Neuronal stem cell (in vitro differentiated cells): ENCODE results near the gene WDTC1.
"Not testable (repeated sequence)": the region's sequence is repeated elsewhere in the genome, so short reads cannot be mapped to it uniquely, and the experiment has no call there.

Source experiments
- DNase-seq: peaks from one replicate; pipeline ENCODE4 v3.0.0-alpha.2; 2013; ENCODE audit warnings: low spot score
- H2AFZ ChIP-seq: one replicate; pipeline ENCODE4 v1.6.1; 2013; ENCODE audit warnings: mild to moderate bottlenecking, low read length, inconsistent platforms
- H2AK5ac ChIP-seq: 2 replicates; pipeline ENCODE4 v1.6.1; 2013; ENCODE audit warnings: low read depth, mild to moderate bottlenecking, inconsistent platforms, low read length, moderate library complexity, mixed read lengths
- H2BK120ac ChIP-seq: 2 replicates; pipeline ENCODE4 v1.6.1; 2013; ENCODE audit warnings: low read depth, mild to moderate bottlenecking, inconsistent platforms, low read length, moderate library complexity, mixed read lengths
- H2BK12ac ChIP-seq: one replicate; pipeline ENCODE4 v1.6.1; 2013; ENCODE audit warnings: low read length, inconsistent platforms
- H2BK15ac ChIP-seq: 2 replicates; pipeline ENCODE4 v1.6.1; 2013; ENCODE audit warnings: mild to moderate bottlenecking, low read length, inconsistent platforms, mixed read lengths
- H2BK5ac ChIP-seq: one replicate; pipeline ENCODE4 v1.6.1; 2013; ENCODE audit warnings: inconsistent platforms, mild to moderate bottlenecking, low read length, moderate library complexity
- H3K14ac ChIP-seq: one replicate; pipeline ENCODE4 v1.6.1; 2013; ENCODE audit warnings: low read length, inconsistent platforms
- H3K18ac ChIP-seq: 2 replicates; pipeline ENCODE4 v1.6.1; 2013; ENCODE audit warnings: low read length, inconsistent platforms
- H3K23ac ChIP-seq: 2 replicates; pipeline ENCODE4 v1.6.1; 2013; ENCODE audit warnings: low read depth, mild to moderate bottlenecking, mixed read lengths, low read length, inconsistent platforms; ENCODE audit not compliant: poor library complexity
- H3K27ac ChIP-seq: replicated peaks from 3 replicates; pipeline ENCODE4 v1.5.1; 2013; ENCODE audit warnings: low read length, inconsistent platforms
- H3K27me3 ChIP-seq, 3 experiments: 2 replicates each; pipeline ENCODE4 v1.6.1; 2013; ENCODE audit warnings: low read length in 3 of 3, mild to moderate bottlenecking in 2 of 3, inconsistent platforms in 1 of 3, low read depth in 1 of 3, mixed read lengths in 1 of 3, moderate library complexity in 1 of 3; ENCODE audit not compliant: control insufficient read depth in 3 of 3, insufficient read depth in 3 of 3
- H3K36me3 ChIP-seq, 2 donors: replicated peaks in 1 of 2; 2 replicates each; pipeline ENCODE4 v1.6.1; 2013; ENCODE audit warnings: low read length in 2 of 2; ENCODE audit not compliant: control insufficient read depth in 2 of 2, insufficient read depth in 2 of 2
- H3K4ac ChIP-seq: 2 replicates; pipeline ENCODE4 v1.6.1; 2013; ENCODE audit warnings: inconsistent platforms, mild to moderate bottlenecking, low read length, moderate library complexity
- H3K4me1 ChIP-seq, 2 donors: 1 replicate in 1 of 2; 2 replicates in 1 of 2; pipeline ENCODE4 v1.6.1; 2013; ENCODE audit warnings: low read length in 2 of 2, low read depth in 1 of 2; ENCODE audit not compliant: control insufficient read depth in 2 of 2, insufficient read depth in 1 of 2
- H3K4me2 ChIP-seq: one replicate; pipeline ENCODE4 v1.6.1; 2013; ENCODE audit warnings: mild to moderate bottlenecking, low read length, inconsistent platforms; ENCODE audit not compliant: insufficient read depth, poor library complexity, severe bottlenecking
- H3K4me3 ChIP-seq, 2 donors: 2 replicates each; pipeline ENCODE4 v1.5.1; 2013; ENCODE audit warnings: low read length in 2 of 2, mild to moderate bottlenecking in 2 of 2, inconsistent platforms in 1 of 2, moderate library complexity in 1 of 2
- H3K79me1 ChIP-seq: one replicate; pipeline ENCODE4 v1.6.1; 2013; ENCODE audit warnings: low read depth, mild to moderate bottlenecking, inconsistent platforms, low read length, moderate library complexity
- H3K9ac ChIP-seq: one replicate; pipeline ENCODE4 v1.6.1; 2013; ENCODE audit warnings: mild to moderate bottlenecking, low read depth, low read length, inconsistent platforms; ENCODE audit not compliant: poor library complexity
- H3K9me3 ChIP-seq, 2 donors: replicated peaks in 1 of 2; 2 replicates each; pipeline versions ENCODE3 to v1.6.1; 2013; ENCODE audit warnings: low read length in 2 of 2, mild to moderate bottlenecking in 2 of 2, inconsistent platforms in 1 of 2, low read depth in 1 of 2, mixed read lengths in 1 of 2, moderate library complexity in 1 of 2; ENCODE audit not compliant: control insufficient read depth in 2 of 2, insufficient read depth in 1 of 2
- H4K8ac ChIP-seq: one replicate; pipeline ENCODE4 v1.6.1; 2013; ENCODE audit warnings: low read depth, mild to moderate bottlenecking, inconsistent platforms, low read length, moderate library complexity
- H4K91ac ChIP-seq: one replicate; pipeline ENCODE4 v1.6.1; 2013; ENCODE audit warnings: low read length, low read depth, mild to moderate bottlenecking, inconsistent platforms; ENCODE audit not compliant: poor library complexity
- WGBS, 2 donors: extraction: QIAGEN DNeasy Blood & Tissue Kit; methylation state at CpG; one replicate each; pipeline ENCODE4 v1.1.7; 2013; ENCODE audit warnings: missing lambda C conversion rate in 2 of 2, mixed read lengths in 1 of 2; ENCODE audit not compliant: insufficient read length in 2 of 2, insufficient replicate concordance in 1 of 2; ENCODE audit errors: extremely low coverage in 2 of 2; 5-methylcytosine and 5-hydroxymethylcytosine counted together

Gene WDTC1

DNA sequence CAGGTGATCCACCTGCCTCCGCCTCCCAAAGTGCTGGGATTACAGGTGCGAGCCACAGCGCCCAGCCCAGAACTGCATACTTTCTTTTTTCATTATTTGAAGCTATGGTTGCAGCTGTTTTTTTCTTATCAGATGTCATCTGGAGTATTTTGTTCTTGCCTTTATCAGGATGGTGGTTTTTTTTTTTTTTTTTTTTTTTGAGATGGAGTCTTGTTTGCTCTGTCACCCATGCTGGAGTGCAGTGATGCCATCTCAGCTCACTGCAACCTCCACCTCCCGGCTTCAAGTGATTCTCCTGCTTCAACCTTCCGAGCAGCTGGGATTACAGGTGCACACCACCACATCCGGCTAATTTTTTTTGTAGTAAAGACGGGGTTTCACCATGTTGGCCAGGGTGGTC lies 51.4 kb downstream of the WDTC1 start:
- not testable (repeated sequence) for H2BK120ac ChIP-seq, H3K27me3 ChIP-seq, H3K4me1 ChIP-seq, H3K23ac ChIP-seq, H3K14ac ChIP-seq, H4K91ac ChIP-seq, H2AFZ ChIP-seq, H2AK5ac ChIP-seq, H2BK5ac ChIP-seq, DNase-seq, H3K4me2 ChIP-seq, H3K9ac ChIP-seq, H3K9me3 ChIP-seq, H3K4me3 ChIP-seq, H3K79me1 ChIP-seq, H4K8ac ChIP-seq, H2BK15ac ChIP-seq, H3K4ac ChIP-seq, H2BK12ac ChIP-seq, H3K18ac ChIP-seq, H3K27ac ChIP-seq
- H3K36me3 ChIP-seq = peaks cover 10 to 21% of the 10 kb centered on the region in 2 donors
- WGBS, 2 donors = no CpG with 5 or more reads among the region's 7 CpGs

DNA sequence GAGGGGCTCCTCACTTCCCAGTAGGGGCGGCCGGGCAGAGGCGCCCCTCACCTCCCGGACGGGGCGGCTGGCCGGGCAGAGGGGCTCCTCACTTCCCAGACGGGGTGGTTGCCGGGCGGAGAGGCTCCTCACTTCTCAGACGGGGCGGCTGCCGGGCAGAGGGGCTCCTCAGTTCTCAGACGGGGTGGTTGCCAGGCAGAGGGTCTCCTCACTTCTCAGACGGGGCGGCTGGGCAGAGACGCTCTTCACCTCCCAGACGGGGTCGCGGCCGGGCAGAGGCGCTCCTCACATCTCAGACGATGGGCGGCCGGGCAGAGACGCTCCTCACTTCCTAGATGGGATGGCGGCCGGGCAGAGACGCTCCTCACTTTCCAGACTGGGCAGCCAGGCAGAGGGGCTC lies 54.7 kb downstream of the WDTC1 start:
- WGBS, 2 donors = no CpG with 5 or more reads among the region's 29 CpGs
- not testable (repeated sequence) for H3K9ac ChIP-seq, H2BK15ac ChIP-seq, H4K8ac ChIP-seq, H3K4me2 ChIP-seq, H3K9me3 ChIP-seq, DNase-seq, H3K4me1 ChIP-seq, H2BK120ac ChIP-seq, H2BK12ac ChIP-seq, H3K27ac ChIP-seq, H4K91ac ChIP-seq, H2AK5ac ChIP-seq, H3K23ac ChIP-seq, H3K18ac ChIP-seq, H2BK5ac ChIP-seq, H3K14ac ChIP-seq, H3K4ac ChIP-seq, H3K79me1 ChIP-seq, H3K4me3 ChIP-seq, H2AFZ ChIP-seq, H3K27me3 ChIP-seq
- peaks cover 16 to 30% of the 10 kb centered on the region in 2 donors for H3K36me3 ChIP-seq

DNA sequence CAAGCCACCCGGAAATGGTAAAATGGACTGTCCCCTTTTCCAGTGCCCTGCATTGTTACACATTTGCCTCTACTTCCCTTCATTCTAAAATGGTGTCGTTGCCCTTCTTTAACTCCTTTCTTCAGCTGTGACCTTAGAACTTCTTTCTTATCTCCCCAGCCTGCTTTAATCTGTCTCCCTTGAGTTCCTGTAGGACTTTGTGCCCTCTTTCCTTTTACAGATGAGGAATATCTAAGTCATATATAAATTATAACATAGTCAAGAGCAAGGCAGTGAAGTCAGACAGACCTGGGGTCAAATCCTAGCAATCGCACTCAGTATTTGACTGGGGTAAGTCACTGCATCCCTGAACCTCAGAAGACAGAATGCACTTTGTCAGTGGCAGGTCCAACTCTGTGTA lies 56.1 kb downstream of the WDTC1 start:
- no peak overlapping the region for H2AFZ ChIP-seq
- H2BK120ac ChIP-seq = no peak overlapping the region
- H4K8ac ChIP-seq = no peak overlapping the region
- H3K36me3 ChIP-seq = peaks cover 19 to 38% of the 10 kb centered on the region in 2 donors
- H3K9ac ChIP-seq = no peak overlapping the region
- no CpG with 5 or more reads among the region's 3 CpGs for whole genome bisulfite sequencing, 2 donors
- peaks cover 0 to 4% of the 10 kb centered on the region in 2 donors for H3K9me3 ChIP-seq
- H3K4me1 ChIP-seq = peaks cover 0 to 7% of the 10 kb centered on the region in 2 donors
- H3K79me1 ChIP-seq = no peaks in the 10 kb centered on the region
- no peak overlapping the region for H2AK5ac ChIP-seq
- no peak overlapping the region for H3K4me3 ChIP-seq
- no peak overlapping the region for H2BK15ac ChIP-seq
- H3K14ac ChIP-seq = no peak overlapping the region
- H4K91ac ChIP-seq = no peak overlapping the region
- no peak overlapping the region for H3K27ac ChIP-seq
- no peak overlapping the region for H2BK5ac ChIP-seq
- no peak overlapping the region for H3K4ac ChIP-seq
- no peaks in the 10 kb centered on the region for H3K27me3 ChIP-seq
- DNase-seq = no peak
- H2BK12ac ChIP-seq = no peak overlapping the region
- no peak overlapping the region for H3K18ac ChIP-seq
- no peak overlapping the region for H3K23ac ChIP-seq
- H3K4me2 ChIP-seq = no peak overlapping the region

DNA sequence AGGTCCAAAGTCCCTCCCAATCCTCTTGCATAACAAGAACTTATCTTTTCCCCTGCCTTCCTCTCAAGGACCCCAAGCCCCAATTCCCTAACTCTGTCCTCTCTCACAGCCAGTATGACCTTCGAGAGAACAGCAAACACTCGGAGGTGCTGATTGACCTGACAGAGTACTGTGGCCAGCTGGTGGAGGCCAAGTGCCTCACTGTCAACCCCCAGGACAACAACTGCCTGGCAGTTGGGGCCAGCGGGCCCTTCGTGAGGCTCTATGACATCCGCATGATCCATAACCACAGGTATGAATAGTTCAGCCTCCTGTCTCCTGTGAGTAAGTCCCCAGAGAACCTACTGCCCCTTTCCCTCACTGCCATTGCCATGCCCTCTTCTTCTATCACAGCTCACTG lies 57.7 kb downstream of the WDTC1 start:
- no peak overlapping the region for H2BK15ac ChIP-seq
- H4K91ac ChIP-seq = no peak overlapping the region
- H2AFZ ChIP-seq = no peak overlapping the region
- H2BK12ac ChIP-seq = no peak overlapping the region
- H3K4me2 ChIP-seq = no peak overlapping the region
- no peak overlapping the region for H3K27ac ChIP-seq
- H3K23ac ChIP-seq = no peak overlapping the region
- H3K36me3 ChIP-seq = peaks cover 24 to 46% of the 10 kb centered on the region in 2 donors
- no peaks in the 10 kb centered on the region for H3K79me1 ChIP-seq
- no peaks in the 10 kb centered on the region for H3K27me3 ChIP-seq
- H2BK5ac ChIP-seq = no peak overlapping the region
- no peak overlapping the region for H3K14ac ChIP-seq
- H3K9ac ChIP-seq = no peak overlapping the region
- H4K8ac ChIP-seq = no peak overlapping the region
- H2AK5ac ChIP-seq = no peak overlapping the region
- DNase-seq = no peak
- H3K4ac ChIP-seq = no peak overlapping the region
- no peak overlapping the region for H3K18ac ChIP-seq
- peaks cover 0 to 4% of the 10 kb centered on the region in 2 donors for H3K9me3 ChIP-seq
- peaks cover 0 to 7% of the 10 kb centered on the region in 2 donors for H3K4me1 ChIP-seq
- no peak overlapping the region for H3K4me3 ChIP-seq
- no CpG with 5 or more reads among the region's 5 CpGs for WGBS, 2 donors
- no peak overlapping the region for H2BK120ac ChIP-seq
